ENCODE data around the gene DIAPH1. TPM values are rescaled to one million over a fixed set of nuclear protein-coding genes. Genes with fewer than 3 reads are reported as not detected.

The DIAPH1 gene
- total RNA-seq, 5 donors from 2014 or later (not counting 1 experiment from before 2014, with no cell fraction given), result 190 to 271 (median 211) TPM

DNA sequence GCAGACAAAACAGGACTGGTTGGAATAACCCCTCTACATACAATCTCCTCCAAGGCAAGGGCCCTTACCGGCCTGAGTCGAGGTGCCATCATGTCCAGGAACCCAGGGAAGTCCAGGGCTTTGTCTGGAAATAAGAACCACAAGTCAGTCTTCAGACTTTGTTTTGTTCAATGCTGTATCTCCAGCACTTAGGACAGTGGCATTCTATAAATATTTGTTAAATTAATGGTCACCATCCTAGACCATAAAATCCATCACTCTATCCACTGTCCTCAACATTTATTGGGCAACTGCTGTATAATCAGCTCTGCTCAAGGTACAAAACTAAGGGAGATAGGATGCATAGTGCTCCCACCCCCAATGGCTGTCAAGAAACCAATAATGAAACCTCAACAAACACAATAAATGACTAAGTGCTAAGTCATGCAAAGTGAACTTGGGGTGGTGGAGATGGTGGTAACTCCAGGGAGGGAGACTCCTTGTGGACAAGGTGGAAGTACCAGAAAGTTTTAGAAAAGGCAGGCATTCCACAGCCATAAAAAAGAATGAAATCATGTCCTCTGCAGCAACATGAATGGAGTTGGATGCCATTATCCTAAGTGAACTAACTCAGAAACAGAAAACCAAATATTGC, 23.0 kb upstream of the DIAPH1 start:
- no peak overlapping the region for H3K27ac ChIP-seq (ENCODE audit: low read length)
- 83% methylated on average over 2 of the region's 2 CpGs for WGBS (ENCODE audit: insufficient coverage)
- ChIA-PET CTCF (interaction anchor here in 1 of 2 donors (0.5 to 0.9 kb wide), 2 partner anchors 23 to 473 kb away, joined by 3 to 6 read pairs; partner anchors contain the start of gene DIAPH1), POLR2A (interaction anchor here in 1 of 2 donors (0.5 kb wide), 1 partner anchor 10 kb away, joined by 5 read pairs; no protein-coding TSS in a partner anchor)
- Mint-ChIP-seq H3K4me1 (peaks cover 11 to 14% (median 12%) of the 10 kb centered on the region in 3 donors), H3K27me3 (no peaks in the 10 kb centered on the region), H3K4me3 (no peak overlapping the region), H3K36me3 (peaks cover 25% of the 10 kb centered on the region), H3K27ac (peak overlapping the region; percentile 16 to 69), H3K9me3 (no peaks in the 10 kb centered on the region)
- H3K4me3 ChIP-seq (ENCODE audit: control insufficient read depth in 1 of 2, extremely low read depth in 1 of 2, low read length in 1 of 2), result no peak overlapping the region
- H3K36me3 ChIP-seq (ENCODE audit: control insufficient read depth in 2 of 2, extremely low read depth in 1 of 2, insufficient read depth in 1 of 2, low read length in 1 of 2), result peaks cover 9 to 51% of the 10 kb centered on the region in 2 donors
- ATAC-seq (replicated peaks in 1 of 4) (no peak), DNase-seq (no peak)
- no peaks in the 10 kb centered on the region for H3K9me3 ChIP-seq
- no peaks in the 10 kb centered on the region for H3K27me3 ChIP-seq (replicated peaks in 1 of 2; ENCODE audit: control insufficient read depth in 2 of 2, extremely low read depth in 1 of 2, insufficient read depth in 2 of 2, low read length in 1 of 2)
- H3K4me1 ChIP-seq (ENCODE audit: control insufficient read depth in 1 of 2, extremely low read depth in 1 of 2, insufficient read depth in 2 of 2, low read length in 2 of 2), result peaks cover 0 to 16% of the 10 kb centered on the region in 2 experiments

DNA sequence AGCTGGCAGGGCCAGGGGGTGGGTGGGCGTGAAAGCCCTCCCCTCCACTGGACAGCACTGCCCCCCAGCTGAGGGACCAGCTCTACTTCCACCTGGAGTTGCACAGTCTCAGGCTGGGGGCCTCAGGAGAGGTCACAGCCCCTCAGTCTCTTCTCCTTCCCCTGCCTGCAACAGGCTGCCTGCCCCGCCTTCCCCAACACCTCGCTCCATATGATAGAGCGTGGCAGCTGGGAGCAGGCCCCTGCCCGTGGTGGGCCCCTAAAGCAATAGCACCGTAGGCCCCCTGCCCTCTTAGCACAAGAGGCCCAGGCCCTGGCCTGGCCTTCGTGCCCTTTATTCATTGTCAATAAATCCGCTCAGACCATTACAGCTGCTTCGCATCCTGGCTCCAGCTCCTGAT, 21.9 kb upstream of the DIAPH1 start:
- no peaks in the 10 kb centered on the region for H3K9me3 ChIP-seq
- H3K36me3 ChIP-seq (ENCODE audit: control insufficient read depth in 2 of 2, extremely low read depth in 1 of 2, insufficient read depth in 1 of 2, low read length in 1 of 2), result peaks cover 6 to 41% of the 10 kb centered on the region in 2 donors
- peaks cover 6 to 23% of the 10 kb centered on the region in 2 experiments for H3K4me1 ChIP-seq (ENCODE audit: control insufficient read depth in 1 of 2, extremely low read depth in 1 of 2, insufficient read depth in 2 of 2, low read length in 2 of 2)
- H3K4me3 ChIP-seq (ENCODE audit: control insufficient read depth in 1 of 2, extremely low read depth in 1 of 2, low read length in 1 of 2), result no peak overlapping the region
- peaks cover 18% of the 10 kb centered on the region for H3K36me3 Mint-ChIP-seq
- H3K4me1 Mint-ChIP-seq, result peaks cover 17 to 20% (median 18%) of the 10 kb centered on the region in 3 donors
- CTCF ChIA-PET, result interaction anchor here (0.6 to 0.8 kb wide), 2 partner anchors 10 to 922 kb away, joined by 3 read pairs; no protein-coding TSS in a partner anchor
- ATAC-seq (replicated peaks in 1 of 4) (no peak), DNase-seq (no peak)
- H3K27ac Mint-ChIP-seq, result peak overlapping the region; percentile 28 to 69
- no peaks in the 10 kb centered on the region for H3K27me3 Mint-ChIP-seq
- no peak overlapping the region for H3K4me3 Mint-ChIP-seq
- 91% methylated on average over 7 of the region's 9 CpGs for WGBS (ENCODE audit: insufficient coverage)
- H3K27ac ChIP-seq (ENCODE audit: low read length), result no peak overlapping the region
- no peaks in the 10 kb centered on the region for H3K9me3 Mint-ChIP-seq
- H3K27me3 ChIP-seq (replicated peaks in 1 of 2; ENCODE audit: control insufficient read depth in 2 of 2, extremely low read depth in 1 of 2, insufficient read depth in 2 of 2, low read length in 1 of 2), result no peaks in the 10 kb centered on the region
- POLR2A ChIA-PET, result no interaction called here

GRCh38 chr5:141640051-141640415, 21.2 kb upstream of the DIAPH1 start:
- no peak overlapping the region for H3K4me3 ChIP-seq (ENCODE audit: control insufficient read depth in 1 of 2, extremely low read depth in 1 of 2, low read length in 1 of 2)
- H3K9me3 Mint-ChIP-seq, result no peaks in the 10 kb centered on the region
- H3K36me3 Mint-ChIP-seq, result peaks cover 15% of the 10 kb centered on the region
- H3K27ac Mint-ChIP-seq, result peak overlapping the region in 1 of 2 donors; percentile 69
- H3K36me3 ChIP-seq (ENCODE audit: control insufficient read depth in 2 of 2, extremely low read depth in 1 of 2, insufficient read depth in 1 of 2, low read length in 1 of 2), result peaks cover 6 to 34% of the 10 kb centered on the region in 2 donors
- H3K4me1 ChIP-seq (ENCODE audit: control insufficient read depth in 1 of 2, extremely low read depth in 1 of 2, insufficient read depth in 2 of 2, low read length in 2 of 2), result peaks cover 7 to 29% of the 10 kb centered on the region in 2 experiments
- H3K4me3 Mint-ChIP-seq, result no peak overlapping the region
- ChIA-PET POLR2A (no interaction called here), CTCF (no interaction called here)
- H3K27me3 ChIP-seq (replicated peaks in 1 of 2; ENCODE audit: control insufficient read depth in 2 of 2, extremely low read depth in 1 of 2, insufficient read depth in 2 of 2, low read length in 1 of 2), result no peaks in the 10 kb centered on the region
- no peaks in the 10 kb centered on the region for H3K27me3 Mint-ChIP-seq
- H3K4me1 Mint-ChIP-seq, result peaks cover 24 to 27% (median 25%) of the 10 kb centered on the region in 3 donors
- ATAC-seq (replicated peaks in 1 of 4) (no peak), DNase-seq (no peak)
- H3K27ac ChIP-seq (ENCODE audit: low read length), result no peak overlapping the region
- 96% methylated on average over 3 of the region's 3 CpGs for WGBS (ENCODE audit: insufficient coverage)
- H3K9me3 ChIP-seq, result no peaks in the 10 kb centered on the region

DNA sequence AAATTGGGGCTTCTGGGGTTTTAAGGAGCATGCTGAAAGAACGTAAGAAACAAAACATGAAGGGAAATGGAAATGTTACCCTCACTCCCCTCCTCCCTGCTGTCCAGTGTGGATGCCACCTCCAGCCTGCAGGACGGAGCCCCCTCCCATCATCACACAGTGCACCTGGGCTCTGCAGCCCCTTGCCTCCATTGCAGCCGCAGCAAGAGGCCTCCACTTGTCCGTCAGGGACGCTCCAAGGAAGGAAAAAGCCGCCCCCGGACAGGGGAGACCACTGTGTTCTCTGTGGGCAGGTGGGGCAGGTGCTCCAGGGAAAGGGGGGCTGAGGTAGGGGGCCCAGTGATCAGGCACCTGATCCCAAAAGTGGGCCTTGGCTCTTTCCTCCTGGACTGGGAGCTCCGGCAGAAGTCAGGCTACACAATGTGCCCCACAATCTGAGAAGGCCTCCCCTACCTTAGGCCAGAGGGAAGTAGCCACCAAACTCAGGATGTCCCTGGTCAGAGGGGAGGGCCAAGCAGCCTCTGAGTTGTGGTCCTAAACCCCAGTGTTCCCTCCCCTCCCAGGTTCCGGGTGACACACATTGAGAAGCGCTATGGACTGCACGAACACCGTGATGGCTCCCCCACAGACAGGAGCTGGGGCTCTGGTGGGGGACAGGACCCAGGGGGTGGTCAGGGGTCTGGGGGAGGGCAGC, 20.7 kb upstream of the DIAPH1 start:
- H3K4me1 Mint-ChIP-seq, result peaks cover 29 to 32% (median 30%) of the 10 kb centered on the region in 3 donors
- ChIA-PET CTCF (no interaction called here), POLR2A (no interaction called here)
- Histone ChIP-seq H3K9me3 (no peaks in the 10 kb centered on the region), H3K36me3 (ENCODE audit: control insufficient read depth in 2 of 2, extremely low read depth in 1 of 2, insufficient read depth in 1 of 2, low read length in 1 of 2) (peaks cover 6 to 31% of the 10 kb centered on the region in 2 donors), H3K27me3 (replicated peaks in 1 of 2; ENCODE audit: control insufficient read depth in 2 of 2, extremely low read depth in 1 of 2, insufficient read depth in 2 of 2, low read length in 1 of 2) (no peaks in the 10 kb centered on the region), H3K4me3 (ENCODE audit: control insufficient read depth in 1 of 2, extremely low read depth in 1 of 2, low read length in 1 of 2) (no peak overlapping the region), H3K4me1 (ENCODE audit: control insufficient read depth in 1 of 2, extremely low read depth in 1 of 2, insufficient read depth in 2 of 2, low read length in 2 of 2) (peaks cover 7 to 34% of the 10 kb centered on the region in 2 experiments), H3K27ac (ENCODE audit: low read length) (no peak overlapping the region)
- H3K9me3 Mint-ChIP-seq, result no peaks in the 10 kb centered on the region
- H3K27me3 Mint-ChIP-seq, result no peaks in the 10 kb centered on the region
- ATAC-seq (replicated peaks in 1 of 4) (no peak), DNase-seq (no peak)
- H3K27ac Mint-ChIP-seq, result peak overlapping the region; percentile 46 to 93
- H3K36me3 Mint-ChIP-seq, result peaks cover 9% of the 10 kb centered on the region
- WGBS (ENCODE audit: insufficient coverage), result 92% methylated on average over 3 of the region's 12 CpGs
- no peak overlapping the region for H3K4me3 Mint-ChIP-seq

- peak overlapping the region; percentile 92 to 93 for H3K27ac Mint-ChIP-seq
- ATAC-seq (replicated peaks in 1 of 4) (no peak), DNase-seq (no peak)
- Histone ChIP-seq H3K4me3 (ENCODE audit: control insufficient read depth in 1 of 2, extremely low read depth in 1 of 2, low read length in 1 of 2) (no peak overlapping the region), H3K9me3 (no peaks in the 10 kb centered on the region), H3K36me3 (ENCODE audit: control insufficient read depth in 2 of 2, extremely low read depth in 1 of 2, insufficient read depth in 1 of 2, low read length in 1 of 2) (peaks cover 3 to 34% of the 10 kb centered on the region in 2 donors), H3K27ac (ENCODE audit: low read length) (peak overlapping the region; percentile 76), H3K4me1 (ENCODE audit: control insufficient read depth in 1 of 2, extremely low read depth in 1 of 2, insufficient read depth in 2 of 2, low read length in 2 of 2) (peaks cover 7 to 38% of the 10 kb centered on the region in 2 experiments), H3K27me3 (replicated peaks in 1 of 2; ENCODE audit: control insufficient read depth in 2 of 2, extremely low read depth in 1 of 2, insufficient read depth in 2 of 2, low read length in 1 of 2) (no peaks in the 10 kb centered on the region)
- ChIA-PET CTCF (interaction anchor here (0.5 to 1.2 kb wide), 2 partner anchors 8 to 75 kb away, joined by 3 read pairs; no protein-coding TSS in a partner anchor), POLR2A (no interaction called here)
- peaks cover 36 to 38% (median 38%) of the 10 kb centered on the region in 3 donors for H3K4me1 Mint-ChIP-seq
- no peaks in the 10 kb centered on the region for H3K9me3 Mint-ChIP-seq
- WGBS (ENCODE audit: insufficient coverage), result no CpG with 5 or more reads among the region's 2 CpGs
- peaks cover 13% of the 10 kb centered on the region for H3K36me3 Mint-ChIP-seq
- peak overlapping the region; percentile 84 to 92 (median 91) for H3K4me3 Mint-ChIP-seq
- H3K27me3 Mint-ChIP-seq, result no peaks in the 10 kb centered on the region
Observed at GRCh38 chr5:141638771-141639170, 20.0 kb upstream of the DIAPH1 start.

- ATAC-seq (replicated peaks in 1 of 4), result peak; percentile 33 to 44 (median 38)
- peak overlapping the region; percentile 90 to 99 for H3K4me3 ChIP-seq (ENCODE audit: control insufficient read depth in 1 of 2, extremely low read depth in 1 of 2, low read length in 1 of 2)
- CTCF ChIA-PET, result interaction anchor here (0.6 to 6.1 kb wide), 10 partner anchors 9 to 323 kb away, joined by 3 to 62 read pairs (median 8); partner anchors contain the start of genes ARAP3 (in 1 of the 2), DIAPH1 (in 1 of the 2) and FCHSD1 (in 1 of the 2)
- 8% methylated on average over 31 of the region's 40 CpGs for WGBS (ENCODE audit: insufficient coverage)
- H3K9me3 Mint-ChIP-seq, result no peaks in the 10 kb centered on the region
- H3K27ac ChIP-seq (ENCODE audit: low read length), result peak overlapping the region; percentile 76
- peak overlapping the region; percentile 84 to 92 (median 91) for H3K4me3 Mint-ChIP-seq
- peaks cover 7 to 38% of the 10 kb centered on the region in 2 experiments for H3K4me1 ChIP-seq (ENCODE audit: control insufficient read depth in 1 of 2, extremely low read depth in 1 of 2, insufficient read depth in 2 of 2, low read length in 2 of 2)
- H3K27me3 Mint-ChIP-seq, result no peaks in the 10 kb centered on the region
- H3K27me3 ChIP-seq (replicated peaks in 1 of 2; ENCODE audit: control insufficient read depth in 2 of 2, extremely low read depth in 1 of 2, insufficient read depth in 2 of 2, low read length in 1 of 2), result no peaks in the 10 kb centered on the region
- H3K36me3 Mint-ChIP-seq, result peaks cover 13% of the 10 kb centered on the region
- H3K27ac Mint-ChIP-seq, result peak overlapping the region; percentile 92 to 93
- peaks cover 38 to 43% (median 41%) of the 10 kb centered on the region in 3 donors for H3K4me1 Mint-ChIP-seq
- H3K36me3 ChIP-seq (ENCODE audit: control insufficient read depth in 2 of 2, extremely low read depth in 1 of 2, insufficient read depth in 1 of 2, low read length in 1 of 2), result peaks cover 3 to 29% of the 10 kb centered on the region in 2 donors
- peak; percentile 24 to 77 (median 54) for DNase-seq
- POLR2A ChIA-PET, result interaction anchor here (0.9 to 1.7 kb wide), 3 partner anchors 13 to 21 kb away, joined by 3 to 4 read pairs (median 3); partner anchors contain the start of gene FCHSD1 (in 1 of the 2)
- no peaks in the 10 kb centered on the region for H3K9me3 ChIP-seq
Observed at GRCh38 chr5:141637767-141638419, 19.1 kb upstream of the DIAPH1 start.

Measured in T-cell (primary cell).